ENCODE measurements around the gene SFI1.
"Not testable (repeated sequence)": the region's sequence is repeated elsewhere in the genome, so short reads cannot be mapped to it uniquely, and the experiment has no call there.

SFI1 gene, protein sequence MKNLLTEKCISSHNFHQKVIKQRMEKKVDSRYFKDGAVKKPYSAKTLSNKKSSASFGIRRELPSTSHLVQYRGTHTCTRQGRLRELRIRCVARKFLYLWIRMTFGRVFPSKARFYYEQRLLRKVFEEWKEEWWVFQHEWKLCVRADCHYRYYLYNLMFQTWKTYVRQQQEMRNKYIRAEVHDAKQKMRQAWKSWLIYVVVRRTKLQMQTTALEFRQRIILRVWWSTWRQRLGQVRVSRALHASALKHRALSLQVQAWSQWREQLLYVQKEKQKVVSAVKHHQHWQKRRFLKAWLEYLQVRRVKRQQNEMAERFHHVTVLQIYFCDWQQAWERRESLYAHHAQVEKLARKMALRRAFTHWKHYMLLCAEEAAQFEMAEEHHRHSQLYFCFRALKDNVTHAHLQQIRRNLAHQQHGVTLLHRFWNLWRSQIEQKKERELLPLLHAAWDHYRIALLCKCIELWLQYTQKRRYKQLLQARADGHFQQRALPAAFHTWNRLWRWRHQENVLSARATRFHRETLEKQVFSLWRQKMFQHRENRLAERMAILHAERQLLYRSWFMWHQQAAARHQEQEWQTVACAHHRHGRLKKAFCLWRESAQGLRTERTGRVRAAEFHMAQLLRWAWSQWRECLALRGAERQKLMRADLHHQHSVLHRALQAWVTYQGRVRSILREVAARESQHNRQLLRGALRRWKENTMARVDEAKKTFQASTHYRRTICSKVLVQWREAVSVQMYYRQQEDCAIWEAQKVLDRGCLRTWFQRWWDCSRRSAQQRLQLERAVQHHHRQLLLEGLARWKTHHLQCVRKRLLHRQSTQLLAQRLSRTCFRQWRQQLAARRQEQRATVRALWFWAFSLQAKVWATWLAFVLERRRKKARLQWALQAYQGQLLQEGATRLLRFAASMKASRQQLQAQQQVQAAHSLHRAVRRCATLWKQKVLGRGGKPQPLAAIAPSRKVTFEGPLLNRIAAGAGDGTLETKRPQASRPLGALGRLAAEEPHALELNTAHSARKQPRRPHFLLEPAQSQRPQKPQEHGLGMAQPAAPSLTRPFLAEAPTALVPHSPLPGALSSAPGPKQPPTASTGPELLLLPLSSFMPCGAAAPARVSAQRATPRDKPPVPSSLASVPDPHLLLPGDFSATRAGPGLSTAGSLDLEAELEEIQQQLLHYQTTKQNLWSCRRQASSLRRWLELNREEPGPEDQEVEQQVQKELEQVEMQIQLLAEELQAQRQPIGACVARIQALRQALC

DNA sequence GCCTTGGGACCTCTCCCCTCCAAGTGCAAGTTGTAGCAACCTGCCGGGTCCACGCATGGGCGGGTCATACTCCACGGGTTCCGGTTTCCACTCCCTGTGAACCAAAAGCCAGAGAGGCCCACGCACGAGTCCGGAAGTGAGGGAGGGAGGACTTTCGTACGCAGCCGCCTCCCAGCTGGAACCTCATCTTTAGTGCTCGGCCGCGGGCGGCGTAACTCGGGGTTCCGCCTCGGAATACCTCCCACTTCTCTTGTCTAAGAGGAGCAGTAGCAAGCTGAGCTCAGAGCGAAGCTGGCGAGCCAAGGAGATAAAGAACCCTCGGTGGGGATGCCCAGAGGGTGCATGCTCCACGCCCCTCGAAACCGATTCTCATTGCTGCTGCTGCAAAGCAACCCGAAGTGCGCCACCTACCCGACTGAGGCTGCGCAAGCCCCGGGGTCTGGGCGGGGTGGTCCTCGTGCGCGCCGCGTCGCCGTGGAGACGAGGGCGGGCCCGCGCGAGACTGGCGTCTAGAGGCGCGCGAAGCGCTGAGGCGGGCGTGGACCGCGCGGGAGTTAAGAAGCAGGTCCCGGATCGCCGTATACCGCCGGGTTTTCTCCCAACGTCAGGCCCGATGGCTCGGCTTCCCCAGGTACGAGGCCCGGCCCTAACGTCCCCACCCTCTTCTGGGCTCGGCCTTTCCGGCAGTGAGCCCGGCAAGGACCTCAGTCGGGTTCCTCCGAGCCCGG, at the start of gene SFI1:
Gene SFI1, plus strand, starts transcription at position 530 of the 728 bp plus-strand sequence. CDS start 11,749 bp downstream, outside the sequence.
- DNase-seq: peak; percentile 96

GRCh38 chr22:31446767-31447166, 49.6 kb upstream of the SFI1 start:
- no peak for DNase-seq

DNA sequence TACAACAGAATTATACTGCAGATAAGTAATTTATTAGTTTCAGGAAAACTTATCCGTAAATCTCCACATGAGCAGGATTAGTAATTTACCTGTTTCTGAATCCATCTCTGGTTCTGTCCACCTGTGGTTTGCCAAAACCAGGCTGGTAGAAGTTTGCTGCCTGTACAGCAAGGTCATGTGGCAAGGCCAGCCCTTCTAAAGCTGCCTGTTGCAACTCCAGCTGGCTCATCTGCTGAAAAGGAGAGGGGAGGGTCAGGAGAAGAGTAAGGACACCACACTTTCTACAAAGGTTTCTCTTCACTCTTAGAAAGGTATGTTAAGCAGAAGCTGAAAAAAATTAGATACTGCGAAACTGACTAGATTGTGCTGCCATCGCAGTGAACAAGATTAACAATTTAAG, 49.0 kb upstream of the SFI1 start:
- DNase-seq: no peak

- no peak for DNase-seq
Observed at GRCh38 chr22:31448382-31448781, 48.0 kb upstream of the SFI1 start.

GRCh38 chr22:31449506-31449905, 46.8 kb upstream of the SFI1 start:
- DNase-seq: no peak

GRCh38 chr22:31451709-31452571, 44.4 kb upstream of the SFI1 start:
- DNase-seq: peak; percentile 49

DNA sequence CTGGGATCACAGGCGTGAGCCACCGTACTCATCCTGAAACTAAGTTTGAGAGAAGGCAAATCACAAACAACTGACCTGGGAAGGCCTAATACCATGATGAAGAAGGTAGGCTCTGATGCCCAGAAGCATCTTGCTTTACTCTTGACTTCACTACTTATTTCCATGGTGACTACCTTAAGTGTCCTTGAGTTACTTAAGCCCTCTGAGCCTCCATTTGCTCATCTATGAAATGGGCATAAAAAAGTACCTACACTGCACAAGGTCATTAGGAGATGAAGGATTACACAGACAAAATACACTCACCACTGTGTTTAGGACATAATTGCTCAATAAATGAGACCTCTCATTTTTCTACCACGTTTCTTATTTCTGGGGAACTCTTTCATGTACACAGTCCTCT, 34.6 kb upstream of the SFI1 start:
- no peak for DNase-seq

- no peak for DNase-seq
Observed at GRCh38 chr22:31465307-31465706, 31.0 kb upstream of the SFI1 start.

GRCh38 chr22:31474743-31475142, 21.6 kb upstream of the SFI1 start:
- no peak for DNase-seq

GRCh38 chr22:31475800-31476199, 20.5 kb upstream of the SFI1 start:
- peak; percentile 55 for DNase-seq

- DNase-seq: no peak
Observed at GRCh38 chr22:31477329-31477728, 19.0 kb upstream of the SFI1 start.

- no peak for DNase-seq
Observed at GRCh38 chr22:31481129-31481528, 15.2 kb upstream of the SFI1 start.

- DNase-seq: not testable (repeated sequence)
Observed at GRCh38 chr22:31482470-31482869, 13.9 kb upstream of the SFI1 start.

GRCh38 chr22:31486369-31486768, 10.0 kb upstream of the SFI1 start:
- DNase-seq: not testable (repeated sequence)

DNA sequence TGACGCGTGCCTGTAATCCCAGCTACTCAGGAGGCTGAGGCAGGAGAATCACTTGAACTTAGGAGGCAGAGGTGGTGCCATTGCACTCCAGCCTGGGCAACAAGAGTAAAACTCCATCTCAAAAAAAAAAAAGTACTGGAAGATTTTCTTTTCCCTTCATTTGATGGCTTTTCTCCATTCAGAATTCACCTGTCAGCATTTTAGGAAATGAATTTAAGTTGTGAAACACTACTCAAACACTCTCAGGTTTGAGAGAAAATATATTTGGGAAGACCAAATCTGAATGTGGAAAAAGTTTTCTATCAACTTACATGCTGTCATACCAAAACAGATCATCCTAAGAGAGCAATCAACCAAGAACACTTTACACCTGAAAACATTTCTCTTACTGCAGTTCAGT, 9.4 kb upstream of the SFI1 start:
- DNase-seq: no peak

DNA sequence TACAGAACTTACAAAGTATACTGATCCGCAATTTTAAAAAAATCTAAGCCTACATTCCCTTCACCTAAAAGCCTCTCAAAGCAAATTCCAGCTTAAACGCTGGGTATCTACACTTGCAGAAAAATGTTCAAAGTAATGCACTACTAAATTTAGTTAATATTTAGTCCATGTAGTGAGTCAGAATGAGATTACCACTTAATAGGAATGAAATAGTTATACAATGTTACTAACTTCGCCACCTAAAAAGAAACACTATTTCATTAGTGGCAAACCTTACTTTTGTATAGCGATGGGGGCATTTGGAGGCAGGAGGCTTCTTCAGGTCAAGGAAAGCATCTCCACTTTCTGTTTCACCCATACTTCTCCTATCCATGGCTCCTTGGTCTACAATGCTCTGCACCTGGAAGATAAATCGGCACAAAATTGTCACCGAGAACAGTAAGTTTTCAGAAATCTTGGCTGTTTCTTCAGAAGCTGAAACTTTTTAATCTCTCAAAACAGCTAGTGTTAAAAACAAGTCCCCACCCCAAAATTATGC, 7.9 kb upstream of the SFI1 start:
- peak; percentile 10 for DNase-seq

DNA sequence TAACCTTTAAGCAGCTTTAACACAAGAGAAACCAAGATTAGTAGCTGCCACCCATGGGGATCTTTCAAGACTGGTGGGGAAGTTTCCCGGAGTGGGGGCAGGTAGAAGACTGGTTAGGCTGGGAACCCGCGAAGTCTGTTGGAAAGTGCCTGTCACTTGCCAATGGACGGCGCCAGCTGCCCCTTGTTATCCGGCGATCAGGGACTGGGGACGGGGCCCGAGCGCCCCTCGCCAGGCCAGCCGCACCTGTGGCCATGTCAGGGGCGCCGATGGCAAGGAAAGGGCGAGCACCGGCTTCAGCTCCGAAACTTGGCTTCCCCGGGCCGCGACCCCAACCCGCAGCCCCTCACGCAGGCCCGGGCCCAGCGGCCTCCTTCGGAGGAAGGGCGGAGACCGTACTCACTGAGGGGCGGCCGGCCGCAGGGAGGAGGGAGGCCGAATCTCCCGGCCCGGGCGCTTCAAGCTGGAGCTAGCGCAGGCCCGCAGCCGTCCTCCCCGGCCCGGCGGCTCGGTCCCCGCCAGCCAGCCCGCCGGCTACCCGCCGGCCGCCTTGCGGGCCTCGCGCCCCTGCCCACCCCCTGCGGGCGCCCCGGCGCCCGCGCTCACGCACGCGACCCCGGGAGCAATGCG, 7.2 kb upstream of the SFI1 start:
- peak; percentile 34 for DNase-seq

- peak; percentile 90 for DNase-seq
Observed at GRCh38 chr22:31489632-31490495, 6.5 kb upstream of the SFI1 start, which contains the start of gene EIF4ENIF1. TSS of gene EIF4ENIF1 (minus strand) at chr22:31489842. CDS start at chr22:31488718, 1,124 bp downstream.

DNA sequence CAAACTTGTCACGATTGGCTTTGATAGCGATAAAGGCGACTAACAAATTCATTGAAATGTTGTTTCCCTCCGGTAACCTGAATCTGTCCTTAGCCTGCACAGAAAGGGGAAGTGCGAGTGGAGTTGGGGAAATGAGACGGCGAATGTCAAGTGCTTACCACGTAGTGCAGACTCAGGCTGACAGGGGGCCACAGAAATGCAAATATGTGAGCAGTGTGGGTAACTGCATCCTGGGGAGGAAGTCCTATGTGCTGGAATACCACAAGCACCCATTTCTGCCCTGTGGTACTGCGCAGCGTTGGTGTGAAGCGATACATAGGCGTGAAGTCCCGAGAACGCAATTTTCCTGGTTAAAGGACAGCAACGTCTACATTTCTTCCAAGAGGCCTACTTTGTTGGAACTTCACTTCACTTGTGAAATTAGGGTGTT, 5.8 kb upstream of the SFI1 start:
- peak; percentile 78 for DNase-seq

Measured in activated CD4-positive, alpha-beta T cell treated with anti-CD3 and anti-CD28 coated beads, Interleukin-10, Interleukin-2, amounts not matched to agents 100 ng/mL and 50 ng/mL, durations not matched to agents 16 hours and 8 hours (primary cell).